B cell (primary cell): ENCODE measurements around the gene OSBPL5. TPM values are rescaled to one million over a fixed set of nuclear protein-coding genes. Genes with fewer than 3 reads are reported as not detected.

ENCODE experiments used
- ATAC-seq: fragments of 200-7000 bp; cut with Tn5 transposase; one replicate; pipeline ENCODE4 v1.10.0; 2021; ENCODE audit warnings: low read depth, mild to moderate bottlenecking, moderate number of reproducible peaks, moderate library complexity
- CTCF ChIA-PET: fragments of 350-600 bp; sonication (Branson Sonifier 250); formaldehyde crosslinking; loops from one replicate; lab custom pipeline; 2021; ENCODE audit warnings: antibody characterized with exemption, inconsistent platforms; lab: Charles Lee
- POLR2A ChIA-PET: fragments of 350-600 bp; sonication (Branson Sonifier 250); formaldehyde crosslinking; loops from one replicate; lab custom pipeline; 2021; ENCODE audit warnings: antibody characterized with exemption; lab: Charles Lee
- DNase-seq: peaks from one replicate; pipeline ENCODE4 v3.0.0; 2013
- H2AFZ ChIP-seq: 2 replicates; pipeline ENCODE4 v1.6.1; 2012; ENCODE audit warnings: mild to moderate bottlenecking, low read depth, low read length; ENCODE audit not compliant: insufficient read depth, poor library complexity, severe bottlenecking
- H3K27ac ChIP-seq, 2 donors: 1 replicate in 1 of 2; 2 replicates in 1 of 2; pipeline ENCODE4 v1.5.1; 2012 to 2013; ENCODE audit warnings: low read length in 2 of 2, mild to moderate bottlenecking in 2 of 2, moderate library complexity in 1 of 2
- H3K27me3 ChIP-seq, 4 experiments: fragments of 200-600 bp in 1 of 4; sonication (generic) in 1 of 4; replicated peaks in 1 of 4; 1 replicate in 2 of 4; 2 replicates in 2 of 4; pipeline versions ENCODE4 v1.6.1 to v1.7.0; 2013 to 2016; ENCODE audit warnings: low read length in 3 of 4, mild to moderate bottlenecking in 2 of 4, mixed read lengths in 1 of 4, moderate library complexity in 1 of 4; ENCODE audit not compliant: insufficient read depth in 4 of 4, control insufficient read depth in 3 of 4; ENCODE audit errors: control extremely low read depth in 1 of 4
- H3K36me3 ChIP-seq, 2 experiments: replicated peaks in 1 of 2; 1 replicate in 1 of 2; 2 replicates in 1 of 2; pipeline versions ENCODE4 v1.6.1 to v1.7.1; 2013; ENCODE audit warnings: low read length in 1 of 2; ENCODE audit not compliant: insufficient read depth in 2 of 2, control insufficient read depth in 1 of 2; ENCODE audit errors: control extremely low read depth in 1 of 2, extremely low read depth in 1 of 2
- H3K4me1 ChIP-seq, 2 donors: fragments of 200-600 bp in 1 of 2; sonication (generic) in 1 of 2; 1 replicate in 1 of 2; 2 replicates in 1 of 2; pipeline versions ENCODE4 v1.5.1 to v1.6.1; 2013 to 2017; ENCODE audit warnings: low read length in 2 of 2; ENCODE audit not compliant: control insufficient read depth in 2 of 2, insufficient read depth in 2 of 2
- H3K4me2 ChIP-seq: replicated peaks from 2 replicates; pipeline ENCODE3; 2012; ENCODE audit warnings: mild to moderate bottlenecking, low read depth, low read length; ENCODE audit not compliant: poor library complexity, severe bottlenecking
- H3K4me3 ChIP-seq, 5 experiments: fragments of 200-600 bp in 1 of 5; sonication (generic) in 1 of 5; 1 replicate in 3 of 5; 2 replicates in 2 of 5; pipeline versions ENCODE4 v1.5.1 to v1.7.0; 2011 to 2016; ENCODE audit warnings: low read length in 4 of 5, mild to moderate bottlenecking in 4 of 5, low read depth in 2 of 5, control low read depth in 1 of 5, moderate library complexity in 1 of 5; ENCODE audit not compliant: insufficient read depth in 1 of 5; ENCODE audit errors: control extremely low read depth in 1 of 5, extremely low read depth in 1 of 5
- H3K79me2 ChIP-seq: fragments of 200-600 bp; sonication (generic); one replicate; pipeline ENCODE4 v1.6.0; 2016; ENCODE audit warnings: low read length; ENCODE audit not compliant: control insufficient read depth, insufficient read depth
- H3K9ac ChIP-seq: fragments of 200-600 bp; sonication (generic); 2 replicates; pipeline ENCODE4 v1.6.1; 2017; ENCODE audit warnings: mild to moderate bottlenecking, low read length, moderate library complexity
- H3K9me3 ChIP-seq, 3 donors: one replicate each; pipeline versions ENCODE4 v1.6.1 to v1.7.1; 2013; ENCODE audit warnings: low read length in 2 of 3; ENCODE audit not compliant: control insufficient read depth in 2 of 3, insufficient read depth in 1 of 3; ENCODE audit errors: control extremely low read depth in 1 of 3
- H4K20me1 ChIP-seq: 2 replicates; pipeline ENCODE4 v1.6.0; 2012; ENCODE audit warnings: mild to moderate bottlenecking, low read length; ENCODE audit not compliant: insufficient read depth, control insufficient read depth, poor library complexity, severe bottlenecking
- H3K27ac Mint-ChIP-seq: one replicate; pipeline ENCODE4 v1.8.0; 2021; ENCODE audit warnings: mixed read lengths
- H3K27me3 Mint-ChIP-seq: one replicate; pipeline ENCODE4 v1.8.0; 2021; ENCODE audit warnings: mixed read lengths
- H3K4me1 Mint-ChIP-seq: one replicate; pipeline ENCODE4 v1.8.0; 2021; ENCODE audit warnings: mixed read lengths
- H3K4me3 Mint-ChIP-seq: one replicate; pipeline ENCODE4 v1.8.0; 2021; ENCODE audit warnings: mixed read lengths
- H3K9me3 Mint-ChIP-seq: one replicate; pipeline ENCODE4 v1.8.0; 2022; ENCODE audit warnings: mixed read lengths; ENCODE audit not compliant: insufficient read depth
- EZH2 ChIP-seq: IDR thresholded peaks from 2 replicates; pipeline ENCODE4 v1.6.1; 2012; ENCODE audit warnings: borderline replicate concordance, low read depth, mild to moderate bottlenecking, moderate library complexity, low read length; ENCODE audit not compliant: insufficient read depth, poor library complexity, severe bottlenecking
- WGBS: methylation state at CpG from one replicate; pipeline ENCODE4 v1.1.5; 2013; ENCODE audit warnings: missing lambda C conversion rate; ENCODE audit not compliant: insufficient coverage; 5-methylcytosine and 5-hydroxymethylcytosine counted together
- intact Hi-C: fragments of 100-400 bp; cut with micrococcal nuclease; formaldehyde crosslinking; loops from one replicate; pipeline ENCODE4 v1.10.0; 2022
- polyA plus RNA-seq: library from polyadenylated mRNA; depleted of rRNA; stranded (reverse); fragments of >200 nt; gene quantifications from 2 replicates; pipeline ENCODE4 v1.2.3, GENCODE V29; 2012
- total RNA-seq, 2 donors: library from RNA; stranded (reverse); fragments of 120-200 nt in 1 of 2; gene quantifications; 1 replicate in 1 of 2; 2 replicates in 1 of 2; pipeline versions ENCODE4 v1.2.3 to v1.2.4, GENCODE V29; 2013 to 2022
- TF ChIP-seq, protein P1 (sequence below): fragments of 200-600 bp; IDR thresholded peaks from one replicate; pipeline ENCODE4 v1.8.0; 2022; ENCODE audit warnings: antibody characterized with exemption, mild to moderate bottlenecking

OSBPL5 gene
- total and polyA plus RNA-seq, 2 donors (not counting 1 experiment from before 2014, with no cell fraction given): 0.15 to 1.2 TPM

DNA sequence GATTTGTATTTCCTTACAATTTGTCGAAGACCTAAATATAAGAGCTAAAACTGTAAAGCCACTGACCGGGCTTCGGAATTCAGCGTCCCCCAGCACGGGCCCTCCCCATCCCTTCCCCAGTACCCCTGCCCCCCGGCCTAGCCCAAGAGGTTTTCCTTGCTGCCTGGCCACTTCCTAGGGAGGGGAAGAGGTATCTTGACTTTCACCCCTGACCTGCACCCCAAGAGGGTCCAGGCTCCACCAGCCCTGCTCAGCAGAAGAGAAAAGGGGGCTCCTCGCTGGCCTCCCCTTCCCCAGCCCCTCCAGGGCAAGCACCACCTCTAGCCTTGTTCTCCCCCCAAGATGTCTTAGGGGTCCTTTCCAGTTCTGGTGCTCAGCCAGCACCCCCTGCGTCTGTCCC, 81.8 kb downstream of the OSBPL5 start:
- intact Hi-C loops: no loop called here
- ChIA-PET POLR2A (no interaction called here), CTCF (no interaction called here)
- Histone ChIP-seq H3K27me3 (no peaks in the 10 kb centered on the region), H3K4me1 (no peaks in the 10 kb centered on the region), H3K79me2 (no peaks in the 10 kb centered on the region), H3K4me2 (no peak overlapping the region), H3K4me3 (no peak overlapping the region), H3K36me3 (no peaks in the 10 kb centered on the region), H2AFZ (no peak overlapping the region), H3K9me3 (no peaks in the 10 kb centered on the region), H3K27ac (no peak overlapping the region), H4K20me1 (no peaks in the 10 kb centered on the region), H3K9ac (no peak overlapping the region)
- H3K4me3 Mint-ChIP-seq: no peak overlapping the region
- DNase-seq (no peak), ATAC-seq (no peak)
- no CpG with 5 or more reads among the region's 8 CpGs for WGBS
- no peaks in the 10 kb centered on the region for H3K4me1 Mint-ChIP-seq
- no peak for TF ChIP-seq EZH2
- TF ChIP-seq, protein P1, sequence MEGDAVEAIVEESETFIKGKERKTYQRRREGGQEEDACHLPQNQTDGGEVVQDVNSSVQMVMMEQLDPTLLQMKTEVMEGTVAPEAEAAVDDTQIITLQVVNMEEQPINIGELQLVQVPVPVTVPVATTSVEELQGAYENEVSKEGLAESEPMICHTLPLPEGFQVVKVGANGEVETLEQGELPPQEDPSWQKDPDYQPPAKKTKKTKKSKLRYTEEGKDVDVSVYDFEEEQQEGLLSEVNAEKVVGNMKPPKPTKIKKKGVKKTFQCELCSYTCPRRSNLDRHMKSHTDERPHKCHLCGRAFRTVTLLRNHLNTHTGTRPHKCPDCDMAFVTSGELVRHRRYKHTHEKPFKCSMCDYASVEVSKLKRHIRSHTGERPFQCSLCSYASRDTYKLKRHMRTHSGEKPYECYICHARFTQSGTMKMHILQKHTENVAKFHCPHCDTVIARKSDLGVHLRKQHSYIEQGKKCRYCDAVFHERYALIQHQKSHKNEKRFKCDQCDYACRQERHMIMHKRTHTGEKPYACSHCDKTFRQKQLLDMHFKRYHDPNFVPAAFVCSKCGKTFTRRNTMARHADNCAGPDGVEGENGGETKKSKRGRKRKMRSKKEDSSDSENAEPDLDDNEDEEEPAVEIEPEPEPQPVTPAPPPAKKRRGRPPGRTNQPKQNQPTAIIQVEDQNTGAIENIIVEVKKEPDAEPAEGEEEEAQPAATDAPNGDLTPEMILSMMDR: no peak
- H3K27me3 Mint-ChIP-seq: peaks cover under 1% of the 10 kb centered on the region
- H3K9me3 Mint-ChIP-seq: no peaks in the 10 kb centered on the region
- H3K27ac Mint-ChIP-seq: no peak overlapping the region

DNA sequence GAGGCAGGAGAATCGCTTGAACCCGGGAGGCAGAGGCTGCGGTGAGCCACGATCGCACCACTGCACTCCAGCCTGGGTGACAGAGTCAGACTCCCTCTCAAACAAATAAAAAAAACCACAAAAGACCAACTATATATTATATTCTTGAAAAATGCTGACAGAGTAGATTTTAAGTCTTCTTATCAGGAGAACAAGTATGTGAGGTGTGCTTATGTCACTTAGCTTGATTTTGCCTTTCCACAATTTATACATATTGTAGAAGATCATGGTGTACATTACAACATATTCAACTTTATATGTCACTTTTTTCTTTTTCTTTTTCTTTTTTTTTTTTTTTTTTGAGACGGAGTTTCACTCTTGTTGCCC, 83.7 kb downstream of the OSBPL5 start:
- ChIA-PET POLR2A (no interaction called here), CTCF (interaction anchor here (2.3 kb wide), 1 partner anchor 10 kb away, joined by 8 read pairs; no protein-coding TSS in a partner anchor)
- Histone ChIP-seq H3K9me3 (no peaks in the 10 kb centered on the region), H3K27ac (no peak overlapping the region), H3K36me3 (no peaks in the 10 kb centered on the region), H3K79me2 (no peaks in the 10 kb centered on the region), H3K4me3 (no peak overlapping the region), H3K4me1 (no peaks in the 10 kb centered on the region), H3K27me3 (no peaks in the 10 kb centered on the region), H2AFZ (no peak overlapping the region), H3K9ac (no peak overlapping the region), H4K20me1 (no peaks in the 10 kb centered on the region), H3K4me2 (no peak overlapping the region)
- Mint-ChIP-seq H3K4me1 (no peaks in the 10 kb centered on the region), H3K4me3 (no peak overlapping the region), H3K27ac (no peak overlapping the region), H3K9me3 (no peaks in the 10 kb centered on the region), H3K27me3 (peaks cover 3% of the 10 kb centered on the region)
- intact Hi-C loops: no loop called here
- TF ChIP-seq EZH2: no peak
- TF ChIP-seq, protein P1: no peak
- no peak for ATAC-seq
- no CpG with 5 or more reads among the region's 6 CpGs for WGBS
- DNase-seq: no peak
